ENCODE results near the gene TRAF3IP3.

Gene TRAF3IP3

DNA sequence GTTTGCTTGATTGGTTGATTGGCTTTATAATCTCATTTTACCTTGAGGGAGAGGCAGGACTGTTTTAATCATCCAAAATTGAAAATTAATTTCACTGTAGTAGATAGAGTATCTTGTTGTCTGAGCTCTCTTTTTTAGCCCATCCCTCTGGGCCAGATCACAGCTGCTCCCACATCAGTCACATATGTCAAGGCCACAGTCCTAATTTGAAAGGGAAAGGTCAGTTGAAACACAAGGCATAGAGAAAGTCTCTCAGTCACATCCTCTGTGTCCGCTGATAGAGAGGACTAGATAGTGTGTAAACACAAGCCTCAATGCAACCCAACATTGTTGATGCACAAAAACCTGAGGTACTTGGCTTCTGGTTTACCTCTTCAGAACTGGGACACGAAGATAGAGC is 21.7 kb downstream of the TRAF3IP3 start:
- DNase-seq (ENCODE audit: low read depth): no peak
- TF ChIP-seq CTCF (IDR thresholded peaks at IDR 0.05; ENCODE audit: low read depth, low read length, missing control alignments): no peak
- in situ Hi-C loops (cut with HindIII; ENCODE audit: low sequenced_read_pairs): no loop called here
- H3K4me3 ChIP-seq (ENCODE audit: low read depth, low read length): no peak overlapping the region

- DNase-seq (ENCODE audit: low read depth): no peak
- H3K4me3 ChIP-seq (ENCODE audit: low read depth, low read length): no peak overlapping the region
- in situ Hi-C loops (cut with HindIII; ENCODE audit: low sequenced_read_pairs): no loop called here
- TF ChIP-seq CTCF (IDR thresholded peaks at IDR 0.05; ENCODE audit: low read depth, low read length, missing control alignments): no peak
These were observed 22.2 kb downstream of the TRAF3IP3 start for GRCh38 chr1:209778102-209778501.

DNA sequence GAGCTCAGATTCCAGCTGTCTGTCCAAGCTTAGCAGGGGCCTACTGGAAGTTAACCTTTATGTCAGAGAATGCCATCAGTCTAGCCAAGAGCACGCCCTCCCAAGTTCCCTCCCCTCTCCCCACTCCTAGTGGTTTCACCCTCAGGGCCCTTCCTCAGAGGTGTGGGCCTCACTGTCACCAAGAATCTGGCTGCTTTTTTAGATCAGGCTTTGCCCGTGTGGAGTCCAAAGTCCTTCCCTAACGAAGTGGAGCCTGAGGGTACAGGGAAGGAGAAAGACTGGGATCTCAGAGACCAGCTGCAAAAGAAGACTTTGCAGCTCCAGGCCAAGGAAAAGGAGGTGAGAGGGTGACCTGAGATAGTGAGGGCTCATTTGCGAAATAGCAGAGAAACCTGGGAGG is 24.4 kb downstream of the TRAF3IP3 start:
- in situ Hi-C loops (cut with HindIII; ENCODE audit: low sequenced_read_pairs): no loop called here
- TF ChIP-seq CTCF (IDR thresholded peaks at IDR 0.05; ENCODE audit: low read depth, low read length, missing control alignments): no peak

GRCh38 chr1:209783386-209783785 is 27.5 kb downstream of the TRAF3IP3 start:
- TF ChIP-seq CTCF (IDR thresholded peaks at IDR 0.05; ENCODE audit: low read depth, low read length, missing control alignments): no peak
- no peak for DNase-seq (ENCODE audit: low read depth)
- H3K4me3 ChIP-seq (ENCODE audit: low read depth, low read length): peak overlapping the region; percentile 89

More for the DNA sequence above, 24.4 kb downstream of the TRAF3IP3 start:
- DNase-seq (ENCODE audit: low read depth): no peak
- no peak overlapping the region for H3K4me3 ChIP-seq (ENCODE audit: low read depth, low read length)

GRCh38 chr1:209784265-209785169 is 28.7 kb downstream of the TRAF3IP3 start, which contains the start of gene C1orf74:
Gene C1orf74 (minus strand): TSS chr1:209784559. CDS start chr1:209783634, 925 bp downstream.
- DNase-seq (ENCODE audit: low read depth): peak; percentile 93
- H3K4me3 ChIP-seq (ENCODE audit: low read depth, low read length): peak within 1 kb of the TSS; percentile 89
- in situ Hi-C loops (cut with HindIII; ENCODE audit: low sequenced_read_pairs): no loop called here
- no peak for TF ChIP-seq CTCF (IDR thresholded peaks at IDR 0.05; ENCODE audit: low read depth, low read length, missing control alignments)

More at GRCh38 chr1:209783386-209783785, 27.5 kb downstream of the TRAF3IP3 start:
- in situ Hi-C loops (cut with HindIII; ENCODE audit: low sequenced_read_pairs): no loop called here

DNA sequence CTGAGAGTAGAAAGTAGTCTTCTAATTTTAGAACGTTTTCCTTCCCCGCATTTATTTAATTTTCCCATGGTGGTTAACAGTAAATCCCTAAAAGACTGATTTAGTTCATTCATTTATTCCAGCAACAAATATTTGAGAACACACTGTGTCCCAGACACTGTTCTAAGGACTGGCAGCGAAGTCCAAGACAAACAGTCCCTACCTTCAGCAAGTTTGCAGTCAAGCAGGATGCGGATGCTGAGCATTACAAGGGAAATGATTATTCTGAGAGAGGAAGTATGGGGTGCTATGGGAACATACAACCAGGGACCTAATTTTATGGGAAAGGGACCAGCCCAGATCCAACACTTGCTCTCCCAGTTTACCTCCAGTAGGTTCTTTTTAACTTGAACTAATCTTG is 29.7 kb downstream of the TRAF3IP3 start:
- no peak for TF ChIP-seq CTCF (IDR thresholded peaks at IDR 0.05; ENCODE audit: low read depth, low read length, missing control alignments)

More for the DNA sequence above, 29.7 kb downstream of the TRAF3IP3 start:
- no peak overlapping the region for H3K4me3 ChIP-seq (ENCODE audit: low read depth, low read length)
- DNase-seq (ENCODE audit: low read depth): no peak
- in situ Hi-C loops (cut with HindIII; ENCODE audit: low sequenced_read_pairs): no loop called here
